ENCODE data around the gene ADGRA3.

ADGRA3 gene

DNA sequence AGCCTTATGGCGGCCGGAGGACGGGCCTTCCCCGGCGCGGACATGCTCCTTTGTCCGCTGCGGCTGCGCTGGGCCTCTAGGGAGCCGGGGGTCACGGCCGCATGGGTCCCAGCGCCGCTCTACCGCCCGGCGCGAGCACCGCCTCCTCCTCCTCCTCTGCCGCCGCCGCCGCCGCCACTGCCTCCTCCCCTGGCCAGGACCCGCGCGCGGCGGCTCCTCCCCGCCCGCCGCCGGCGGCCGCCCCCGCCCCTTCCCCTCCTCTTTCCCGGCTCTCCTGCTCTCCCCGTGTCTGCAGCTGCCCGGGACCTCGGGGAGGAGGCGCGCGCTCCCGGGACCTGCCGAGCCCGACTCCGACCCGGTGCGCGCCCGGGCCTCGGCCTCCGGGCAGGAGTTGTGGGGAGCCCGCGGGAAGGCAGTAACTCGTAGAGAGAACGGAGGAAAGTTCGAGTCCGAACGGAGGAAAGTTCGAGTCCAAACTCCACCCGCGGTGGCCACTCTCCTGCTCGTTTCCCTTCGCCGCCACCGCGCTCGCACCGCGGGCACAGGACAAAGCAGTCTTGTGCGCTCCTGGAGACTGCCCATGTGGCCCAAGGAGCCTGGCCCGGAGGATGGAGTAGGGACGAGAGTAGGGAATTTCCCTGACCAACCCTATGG, at the start of gene ADGRA3:
Gene ADGRA3 (minus strand): TSS at position 179 of the 654 bp plus-strand sequence. CDS start 282 bp downstream, outside the sequence.
- H3K4me1 Mint-ChIP-seq (ENCODE audit: low read depth): peaks cover 25% of the 10 kb centered on the region
- H3K4me3 Mint-ChIP-seq: peak within 1 kb of the TSS; percentile 92
- H3K36me3 Mint-ChIP-seq (ENCODE audit: low read depth): no peaks in the 10 kb centered on the region
- peaks cover 38% of the 10 kb centered on the region for H3K27me3 Mint-ChIP-seq
- H3K27ac Mint-ChIP-seq: peak within 1 kb of the TSS; percentile 91
- H3K9me3 Mint-ChIP-seq: no peaks in the 10 kb centered on the region

DNA sequence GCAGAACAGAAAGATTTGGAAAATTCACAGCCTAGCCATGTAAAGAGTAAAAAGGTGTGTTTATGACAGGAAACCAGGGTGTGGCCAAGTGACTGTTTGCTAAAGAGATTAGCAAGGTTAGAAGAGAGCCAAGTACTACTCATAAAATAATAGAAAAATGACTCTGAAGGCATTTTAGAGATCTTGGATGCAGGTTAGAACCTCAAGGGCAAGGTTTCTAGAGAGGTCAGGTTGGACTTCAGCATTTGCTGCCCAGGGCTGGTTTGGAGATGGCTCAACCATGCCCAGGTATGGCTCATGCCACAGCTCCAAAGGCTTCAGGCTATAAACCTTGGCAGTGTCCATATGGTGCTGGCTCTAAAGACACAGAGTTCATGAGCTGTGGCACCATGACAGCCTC, 40.6 kb upstream of the ADGRA3 start:
- Mint-ChIP-seq H3K27me3 (peaks cover 4% of the 10 kb centered on the region), H3K9me3 (no peaks in the 10 kb centered on the region), H3K36me3 (ENCODE audit: low read depth) (no peaks in the 10 kb centered on the region), H3K4me3 (no peak overlapping the region), H3K27ac (no peak overlapping the region), H3K4me1 (ENCODE audit: low read depth) (no peaks in the 10 kb centered on the region)

DNA sequence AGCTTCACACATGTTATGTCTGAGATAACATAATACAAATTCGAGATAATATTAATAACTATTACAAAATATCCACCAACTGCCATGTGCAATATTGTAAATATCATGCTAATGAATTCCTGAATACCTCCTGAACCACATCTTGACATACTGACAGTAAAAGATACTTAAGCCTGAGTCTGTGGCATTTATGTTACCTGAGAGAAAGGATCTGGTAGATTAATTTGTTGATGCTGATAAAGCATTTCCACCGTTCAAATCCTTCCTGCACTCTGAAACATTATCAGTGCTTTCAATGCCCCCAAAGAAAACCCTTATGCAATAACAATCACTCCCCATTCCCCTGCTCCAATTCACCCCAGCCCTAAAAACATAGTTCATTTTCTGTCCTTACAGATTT, 38.8 kb upstream of the ADGRA3 start:
- H3K27me3 Mint-ChIP-seq: peaks cover 4% of the 10 kb centered on the region
- H3K4me3 Mint-ChIP-seq: no peak overlapping the region
- no peak overlapping the region for H3K27ac Mint-ChIP-seq
- H3K9me3 Mint-ChIP-seq: no peaks in the 10 kb centered on the region
- no peaks in the 10 kb centered on the region for H3K36me3 Mint-ChIP-seq (ENCODE audit: low read depth)
- H3K4me1 Mint-ChIP-seq (ENCODE audit: low read depth): no peaks in the 10 kb centered on the region

DNA sequence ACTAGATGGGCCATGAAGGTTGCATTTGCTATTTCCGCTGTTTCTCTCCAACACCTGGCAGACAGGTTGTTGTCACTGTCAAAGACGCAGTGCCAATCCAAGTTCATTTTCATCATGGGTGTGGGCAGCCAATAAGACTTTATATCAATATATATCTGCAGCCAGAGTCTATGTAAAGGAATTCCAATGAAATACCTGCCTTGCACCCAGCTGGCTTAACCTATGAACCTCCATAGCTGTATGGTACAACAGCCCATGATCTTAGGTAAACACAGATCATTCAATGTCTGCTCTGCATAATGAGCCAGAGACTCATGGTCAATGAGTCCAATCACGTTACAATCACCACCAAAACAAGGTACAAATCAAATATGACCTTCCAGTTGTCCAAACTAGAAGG, 37.7 kb upstream of the ADGRA3 start:
- no peak overlapping the region for H3K27ac Mint-ChIP-seq

GRCh38 chr4:22552812-22553211, 36.9 kb upstream of the ADGRA3 start:
- H3K4me1 Mint-ChIP-seq (ENCODE audit: low read depth): no peaks in the 10 kb centered on the region
- no peaks in the 10 kb centered on the region for H3K27me3 Mint-ChIP-seq
- no peaks in the 10 kb centered on the region for H3K36me3 Mint-ChIP-seq (ENCODE audit: low read depth)
- H3K4me3 Mint-ChIP-seq: no peak overlapping the region
- H3K9me3 Mint-ChIP-seq: no peaks in the 10 kb centered on the region
- H3K27ac Mint-ChIP-seq: no peak overlapping the region

More for the DNA sequence above, 37.7 kb upstream of the ADGRA3 start:
- no peaks in the 10 kb centered on the region for H3K4me1 Mint-ChIP-seq (ENCODE audit: low read depth)
- H3K27me3 Mint-ChIP-seq: no peaks in the 10 kb centered on the region
- no peaks in the 10 kb centered on the region for H3K9me3 Mint-ChIP-seq
- no peak overlapping the region for H3K4me3 Mint-ChIP-seq
- no peaks in the 10 kb centered on the region for H3K36me3 Mint-ChIP-seq (ENCODE audit: low read depth)

DNA sequence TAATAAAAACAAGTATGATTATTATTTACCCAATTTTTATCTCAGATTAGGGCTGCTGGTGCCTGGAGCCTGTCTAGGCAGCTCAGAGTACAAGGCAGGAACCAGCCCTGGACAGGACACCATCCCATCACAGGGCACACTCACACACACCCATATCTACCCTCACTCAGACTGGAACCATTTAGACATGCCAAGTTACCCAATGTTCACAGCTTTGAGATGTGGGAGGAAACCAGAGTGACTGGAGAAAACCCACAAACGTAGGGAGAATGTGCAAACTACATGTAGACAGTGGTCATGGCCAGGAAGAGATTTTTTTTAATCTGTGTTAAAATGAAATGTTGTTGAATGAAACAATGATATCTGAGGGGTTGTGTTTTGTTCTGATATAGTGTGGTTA, 35.7 kb upstream of the ADGRA3 start:
- no peak overlapping the region for H3K4me3 Mint-ChIP-seq

GRCh38 chr4:22546299-22546698, 30.4 kb upstream of the ADGRA3 start:
- Mint-ChIP-seq H3K36me3 (ENCODE audit: low read depth) (peaks cover 4% of the 10 kb centered on the region), H3K4me3 (no peak overlapping the region), H3K9me3 (peaks cover 19% of the 10 kb centered on the region), H3K27ac (peak overlapping the region; percentile 36), H3K27me3 (no peaks in the 10 kb centered on the region), H3K4me1 (ENCODE audit: low read depth) (no peaks in the 10 kb centered on the region)

More for the DNA sequence above, 35.7 kb upstream of the ADGRA3 start:
- Mint-ChIP-seq H3K27me3 (no peaks in the 10 kb centered on the region), H3K36me3 (ENCODE audit: low read depth) (peaks cover 3% of the 10 kb centered on the region), H3K9me3 (peaks cover 4% of the 10 kb centered on the region), H3K27ac (no peak overlapping the region), H3K4me1 (ENCODE audit: low read depth) (no peaks in the 10 kb centered on the region)

DNA sequence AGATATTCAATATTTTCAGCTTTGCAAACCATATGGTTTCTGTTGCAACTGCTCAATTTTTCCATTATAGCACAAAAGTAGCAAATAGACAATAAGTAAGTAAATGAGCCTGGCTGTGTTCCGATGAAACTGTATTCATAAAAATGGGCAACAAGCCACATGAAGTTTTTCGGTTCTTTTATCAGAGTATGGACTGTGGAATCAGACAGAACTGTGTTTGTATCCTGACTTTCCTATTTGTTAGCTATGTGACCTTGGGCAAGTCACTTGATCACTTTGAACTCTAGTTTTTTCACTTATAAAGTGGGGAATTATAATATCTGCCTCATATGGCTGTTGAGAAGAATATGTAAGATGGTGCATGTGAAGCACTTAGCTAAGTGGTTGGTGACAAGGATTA, 23.4 kb upstream of the ADGRA3 start:
- no peaks in the 10 kb centered on the region for H3K4me1 Mint-ChIP-seq (ENCODE audit: low read depth)

DNA sequence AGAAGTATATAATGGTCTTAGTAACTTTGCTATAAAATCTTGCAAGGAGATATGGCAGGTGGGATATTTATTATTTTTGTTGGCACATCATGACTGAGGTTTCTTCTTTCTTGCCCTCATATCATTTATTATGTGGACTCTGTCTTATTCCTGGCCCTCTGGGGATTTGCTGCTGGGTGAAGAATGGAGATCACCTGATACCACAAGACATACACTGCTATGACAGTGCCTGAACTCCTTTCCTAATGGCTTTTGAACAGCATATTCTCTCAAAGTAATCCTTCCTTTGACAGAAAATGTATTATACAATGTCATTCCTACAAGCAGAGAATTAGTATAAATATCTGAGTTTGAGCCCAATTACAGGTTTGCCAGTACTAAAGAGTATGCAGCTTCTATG, 22.0 kb upstream of the ADGRA3 start:
- peaks cover 25% of the 10 kb centered on the region for H3K9me3 Mint-ChIP-seq
- H3K27me3 Mint-ChIP-seq: no peaks in the 10 kb centered on the region
- H3K36me3 Mint-ChIP-seq (ENCODE audit: low read depth): peaks cover 6% of the 10 kb centered on the region
- H3K4me1 Mint-ChIP-seq (ENCODE audit: low read depth): no peaks in the 10 kb centered on the region
- no peak overlapping the region for H3K27ac Mint-ChIP-seq
- no peak overlapping the region for H3K4me3 Mint-ChIP-seq

More for the DNA sequence above, 23.4 kb upstream of the ADGRA3 start:
- H3K27me3 Mint-ChIP-seq: no peaks in the 10 kb centered on the region
- peaks cover 14% of the 10 kb centered on the region for H3K9me3 Mint-ChIP-seq
- H3K27ac Mint-ChIP-seq: no peak overlapping the region
- peaks cover 6% of the 10 kb centered on the region for H3K36me3 Mint-ChIP-seq (ENCODE audit: low read depth)
- no peak overlapping the region for H3K4me3 Mint-ChIP-seq

GRCh38 chr4:22534374-22534773, 18.5 kb upstream of the ADGRA3 start:
- H3K36me3 Mint-ChIP-seq (ENCODE audit: low read depth): peaks cover 6% of the 10 kb centered on the region
- no peaks in the 10 kb centered on the region for H3K27me3 Mint-ChIP-seq
- H3K4me3 Mint-ChIP-seq: no peak overlapping the region
- no peaks in the 10 kb centered on the region for H3K4me1 Mint-ChIP-seq (ENCODE audit: low read depth)
- H3K9me3 Mint-ChIP-seq: peaks cover 38% of the 10 kb centered on the region
- H3K27ac Mint-ChIP-seq: no peak overlapping the region

DNA sequence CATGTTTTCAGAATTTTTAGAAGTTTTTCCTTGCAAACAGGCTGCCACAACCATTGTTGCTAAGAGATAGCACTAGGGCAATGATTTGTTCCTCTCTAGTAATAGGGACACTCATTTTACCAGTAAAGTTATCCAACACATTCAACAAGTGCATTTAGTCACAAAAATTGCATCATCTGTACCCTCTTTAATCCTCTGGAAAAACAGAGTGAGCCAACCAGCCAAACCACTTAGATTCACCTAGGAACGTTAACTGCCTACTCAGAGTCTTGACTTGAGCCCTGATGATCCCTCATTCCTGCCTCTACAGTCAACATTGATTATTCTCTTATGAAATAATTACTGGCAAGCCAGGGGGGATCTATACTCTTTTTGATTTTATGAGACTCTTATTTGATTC, 17.0 kb upstream of the ADGRA3 start:
- Mint-ChIP-seq H3K27me3 (no peaks in the 10 kb centered on the region), H3K4me1 (ENCODE audit: low read depth) (no peaks in the 10 kb centered on the region), H3K27ac (no peak overlapping the region), H3K9me3 (peaks cover 38% of the 10 kb centered on the region), H3K36me3 (ENCODE audit: low read depth) (peaks cover 6% of the 10 kb centered on the region), H3K4me3 (no peak overlapping the region)

DNA sequence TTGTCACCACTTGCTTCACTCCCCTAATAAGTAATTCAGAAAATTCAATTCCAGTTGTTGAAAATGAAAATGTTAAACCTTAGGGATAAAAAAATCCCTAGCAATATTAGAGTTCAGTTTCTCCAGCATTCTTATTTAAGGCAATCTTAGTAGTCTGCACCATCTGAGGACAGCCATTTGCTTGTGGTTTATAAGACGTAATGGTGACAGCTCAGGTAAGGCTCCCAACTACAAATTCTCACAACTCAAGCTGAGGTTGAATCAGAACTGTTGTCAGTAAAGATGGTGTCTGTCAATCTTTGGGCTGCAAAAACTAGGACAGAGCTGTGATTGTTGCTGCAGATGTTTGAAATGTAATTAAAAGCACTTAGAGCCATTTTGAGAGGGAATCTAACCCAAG, 16.3 kb upstream of the ADGRA3 start:
- H3K27ac Mint-ChIP-seq: no peak overlapping the region
- H3K9me3 Mint-ChIP-seq: peaks cover 34% of the 10 kb centered on the region
- H3K4me3 Mint-ChIP-seq: no peak overlapping the region
- H3K27me3 Mint-ChIP-seq: no peaks in the 10 kb centered on the region
- H3K36me3 Mint-ChIP-seq (ENCODE audit: low read depth): peaks cover 6% of the 10 kb centered on the region
- H3K4me1 Mint-ChIP-seq (ENCODE audit: low read depth): no peaks in the 10 kb centered on the region

DNA sequence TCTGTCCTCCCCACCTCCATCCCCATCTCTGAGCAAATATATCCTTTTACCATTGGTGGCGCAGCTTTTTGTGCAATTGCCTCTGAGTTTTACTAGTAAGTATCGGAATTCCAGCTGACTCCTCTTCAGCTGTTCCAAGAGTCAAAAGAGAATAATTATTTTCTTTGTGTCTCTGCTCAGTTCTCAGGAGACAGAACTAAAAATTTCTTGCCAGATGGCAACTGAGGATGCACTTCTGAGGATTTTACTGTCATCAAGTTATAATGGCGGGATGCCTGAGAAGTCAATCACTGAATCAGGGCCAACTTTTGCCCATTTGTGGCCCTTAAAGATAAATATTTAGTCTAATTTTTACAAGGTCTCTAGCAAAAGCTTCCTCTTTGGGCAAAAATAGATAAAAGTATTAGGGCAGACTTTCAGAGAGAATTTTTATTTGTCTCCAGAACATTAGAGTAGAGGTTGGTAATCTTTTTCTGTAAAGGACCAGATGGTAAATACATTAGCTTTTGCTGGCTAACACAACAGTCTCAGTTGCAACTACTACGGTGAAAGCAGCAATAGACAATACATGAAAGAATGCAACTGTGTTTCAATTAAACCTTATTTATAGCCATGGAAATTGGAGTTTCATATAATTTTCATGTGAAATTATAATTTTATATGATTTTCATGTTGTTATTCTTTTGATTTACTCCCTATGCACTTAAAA, 15.6 kb upstream of the ADGRA3 start:
- Mint-ChIP-seq H3K27me3 (no peaks in the 10 kb centered on the region), H3K36me3 (ENCODE audit: low read depth) (peaks cover 6% of the 10 kb centered on the region), H3K4me1 (ENCODE audit: low read depth) (no peaks in the 10 kb centered on the region), H3K27ac (no peak overlapping the region), H3K4me3 (no peak overlapping the region), H3K9me3 (peaks cover 32% of the 10 kb centered on the region)

DNA sequence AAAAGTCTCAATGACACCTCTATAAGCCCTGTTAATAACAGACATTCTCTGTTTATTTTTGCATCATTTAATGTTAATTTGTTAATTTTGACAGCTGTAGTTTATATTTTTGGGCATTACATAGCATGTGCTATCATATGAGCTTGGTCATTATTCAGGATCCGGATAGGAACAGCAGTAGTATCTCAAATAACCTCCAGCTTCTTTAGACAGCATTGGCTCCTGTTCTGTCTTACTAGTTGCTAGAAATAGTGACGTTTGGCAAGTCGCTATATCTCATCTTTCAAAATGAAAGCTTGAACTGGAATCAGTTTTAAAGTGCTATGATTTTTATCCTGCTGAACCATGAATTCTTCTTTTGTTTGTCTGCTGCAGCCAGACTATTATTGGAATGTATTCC, 9.0 kb upstream of the ADGRA3 start:
- H3K27ac Mint-ChIP-seq: no peak overlapping the region
- no peaks in the 10 kb centered on the region for H3K36me3 Mint-ChIP-seq (ENCODE audit: low read depth)
- H3K4me1 Mint-ChIP-seq (ENCODE audit: low read depth): no peaks in the 10 kb centered on the region
- H3K4me3 Mint-ChIP-seq: no peak overlapping the region
- peaks cover under 1% of the 10 kb centered on the region for H3K9me3 Mint-ChIP-seq
- H3K27me3 Mint-ChIP-seq: peaks cover 2% of the 10 kb centered on the region

- no peak overlapping the region for H3K4me3 Mint-ChIP-seq
- no peaks in the 10 kb centered on the region for H3K4me1 Mint-ChIP-seq (ENCODE audit: low read depth)
- no peak overlapping the region for H3K27ac Mint-ChIP-seq
- no peaks in the 10 kb centered on the region for H3K36me3 Mint-ChIP-seq (ENCODE audit: low read depth)
- peaks cover 11% of the 10 kb centered on the region for H3K27me3 Mint-ChIP-seq
- no peaks in the 10 kb centered on the region for H3K9me3 Mint-ChIP-seq
Observed at GRCh38 chr4:22522706-22523501, 7.0 kb upstream of the ADGRA3 start.
